Adipocyte (in vitro differentiated cells): ENCODE results near the gene CPLANE2.
"Not testable (repeated sequence)": the region's sequence is repeated elsewhere in the genome, so short reads cannot be mapped to it uniquely, and the experiment has no call there.

ENCODE experiments used
- DNase-seq: peaks from one replicate; pipeline ENCODE4 v3.0.0-alpha.2; 2015; ENCODE audit warnings: low read depth
- H3K27me3 ChIP-seq: replicated peaks from 2 replicates; pipeline ENCODE4 v1.7.0; 2013; ENCODE audit warnings: mild to moderate bottlenecking, low read length, moderate library complexity; ENCODE audit not compliant: control insufficient read depth, insufficient read depth
- H3K36me3 ChIP-seq: 2 replicates; pipeline ENCODE4 v1.7.0; 2013; ENCODE audit warnings: low read length, mild to moderate bottlenecking, moderate library complexity; ENCODE audit not compliant: control insufficient read depth, insufficient read depth, severe bottlenecking
- H3K4me1 ChIP-seq: 2 replicates; pipeline ENCODE4 v1.7.0; 2013; ENCODE audit warnings: mild to moderate bottlenecking, low read length, moderate library complexity; ENCODE audit not compliant: control insufficient read depth, insufficient read depth
- H3K4me3 ChIP-seq: 2 replicates; pipeline ENCODE4 v1.7.0; 2013; ENCODE audit warnings: mild to moderate bottlenecking, low read length, moderate library complexity
- H3K9ac ChIP-seq: 2 replicates; pipeline ENCODE4 v1.7.0; 2013; ENCODE audit warnings: mild to moderate bottlenecking, low read length, moderate library complexity
- H3K9me3 ChIP-seq: 2 replicates; pipeline ENCODE4 v1.7.0; 2013; ENCODE audit warnings: mild to moderate bottlenecking, low read length, moderate library complexity; ENCODE audit not compliant: control insufficient read depth

The CPLANE2 gene

GRCh38 chr1:16257968-16258367, 21.0 kb upstream of the CPLANE2 start:
- peaks cover 22% of the 10 kb centered on the region for H3K36me3 ChIP-seq
- H3K9ac ChIP-seq = no peak overlapping the region
- no peak overlapping the region for H3K4me3 ChIP-seq
- DNase-seq = no peak
- H3K9me3 ChIP-seq = no peaks in the 10 kb centered on the region
- H3K27me3 ChIP-seq = no peaks in the 10 kb centered on the region
- H3K4me1 ChIP-seq = peaks cover 19% of the 10 kb centered on the region

- DNase-seq, H3K27me3 ChIP-seq, H3K9ac ChIP-seq, H3K4me3 ChIP-seq, H3K9me3 ChIP-seq: not testable (repeated sequence)
- Histone ChIP-seq H3K36me3 (peaks cover 22% of the 10 kb centered on the region), H3K4me1 (peaks cover 20% of the 10 kb centered on the region)
Observed at GRCh38 chr1:16257556-16257955, 20.6 kb upstream of the CPLANE2 start.

- no peaks in the 10 kb centered on the region for H3K9me3 ChIP-seq
- H3K4me3 ChIP-seq = no peak overlapping the region
- H3K27me3 ChIP-seq = no peaks in the 10 kb centered on the region
- peaks cover 32% of the 10 kb centered on the region for H3K36me3 ChIP-seq
- peaks cover 20% of the 10 kb centered on the region for H3K4me1 ChIP-seq
- no peak for DNase-seq
- H3K9ac ChIP-seq = no peak overlapping the region
Observed at GRCh38 chr1:16256478-16256877, 19.5 kb upstream of the CPLANE2 start.

GRCh38 chr1:16254263-16254928, 17.4 kb upstream of the CPLANE2 start:
- DNase-seq = no peak
- no peak overlapping the region for H3K9ac ChIP-seq
- H3K4me3 ChIP-seq = no peak overlapping the region
- peaks cover 30% of the 10 kb centered on the region for H3K4me1 ChIP-seq
- no peaks in the 10 kb centered on the region for H3K27me3 ChIP-seq
- no peaks in the 10 kb centered on the region for H3K9me3 ChIP-seq
- peaks cover 42% of the 10 kb centered on the region for H3K36me3 ChIP-seq

GRCh38 chr1:16253332-16253922, 16.4 kb upstream of the CPLANE2 start:
- Histone ChIP-seq H3K9me3 (no peaks in the 10 kb centered on the region), H3K4me1 (peaks cover 35% of the 10 kb centered on the region), H3K9ac (no peak overlapping the region), H3K27me3 (no peaks in the 10 kb centered on the region), H3K36me3 (peaks cover 42% of the 10 kb centered on the region), H3K4me3 (no peak overlapping the region)
- DNase-seq = no peak

GRCh38 chr1:16252912-16253311, 15.9 kb upstream of the CPLANE2 start:
- peaks cover 42% of the 10 kb centered on the region for H3K36me3 ChIP-seq

GRCh38 chr1:16251381-16251780, 14.4 kb upstream of the CPLANE2 start:
- no peaks in the 10 kb centered on the region for H3K27me3 ChIP-seq
- no peak overlapping the region for H3K4me3 ChIP-seq
- no peaks in the 10 kb centered on the region for H3K9me3 ChIP-seq
- H3K36me3 ChIP-seq = peaks cover 48% of the 10 kb centered on the region
- H3K4me1 ChIP-seq = peaks cover 46% of the 10 kb centered on the region
- H3K9ac ChIP-seq = no peak overlapping the region
- DNase-seq = no peak

More at GRCh38 chr1:16252912-16253311, 15.9 kb upstream of the CPLANE2 start:
- DNase-seq = no peak
- Histone ChIP-seq H3K4me1 (peaks cover 40% of the 10 kb centered on the region), H3K9me3 (no peaks in the 10 kb centered on the region), H3K9ac (no peak overlapping the region), H3K27me3 (no peaks in the 10 kb centered on the region), H3K4me3 (no peak overlapping the region)

- Histone ChIP-seq H3K4me3 (no peak overlapping the region), H3K9me3 (no peaks in the 10 kb centered on the region), H3K27me3 (no peaks in the 10 kb centered on the region), H3K9ac (no peak overlapping the region), H3K4me1 (peaks cover 46% of the 10 kb centered on the region), H3K36me3 (peaks cover 41% of the 10 kb centered on the region)
- DNase-seq = peak; percentile 34
Observed at GRCh38 chr1:16250524-16251251, 13.7 kb upstream of the CPLANE2 start.

- no peaks in the 10 kb centered on the region for H3K9me3 ChIP-seq
- peak overlapping the region; percentile 50 for H3K9ac ChIP-seq
- H3K4me3 ChIP-seq = peak overlapping the region; percentile 25
- peaks cover 32% of the 10 kb centered on the region for H3K36me3 ChIP-seq
- DNase-seq = peak; percentile 94
- H3K27me3 ChIP-seq = no peaks in the 10 kb centered on the region
- H3K4me1 ChIP-seq = peaks cover 46% of the 10 kb centered on the region
Observed at GRCh38 chr1:16249596-16250241, 12.7 kb upstream of the CPLANE2 start.

GRCh38 chr1:16248603-16249516, 11.9 kb upstream of the CPLANE2 start:
- peaks cover 38% of the 10 kb centered on the region for H3K4me1 ChIP-seq
- DNase-seq = peak; percentile 71
- peaks cover 26% of the 10 kb centered on the region for H3K36me3 ChIP-seq
- no peaks in the 10 kb centered on the region for H3K9me3 ChIP-seq
- H3K4me3 ChIP-seq = peak overlapping the region; percentile 18
- H3K27me3 ChIP-seq = no peaks in the 10 kb centered on the region
- H3K9ac ChIP-seq = peak overlapping the region; percentile 1
